Astrocyte (in vitro differentiated cells and primary cell): ENCODE results near the gene SCAI.
"Not testable (repeated sequence)": the region's sequence is repeated elsewhere in the genome, so short reads cannot be mapped to it uniquely, and the experiment has no call there.

Source experiments
- EZH2 ChIP-seq: IDR thresholded peaks from 2 replicates; pipeline ENCODE4 v1.6.1; 2012; ENCODE audit warnings: mild to moderate bottlenecking, low read length, inconsistent platforms; ENCODE audit not compliant: insufficient read depth
- TF ChIP-seq, protein P1 (sequence below): IDR thresholded peaks from 2 replicates; pipeline ENCODE4 v1.5.1; 2011; ENCODE audit warnings: low read depth, mild to moderate bottlenecking, inconsistent platforms, low read length, moderate library complexity; ENCODE audit not compliant: insufficient read depth

DNA sequence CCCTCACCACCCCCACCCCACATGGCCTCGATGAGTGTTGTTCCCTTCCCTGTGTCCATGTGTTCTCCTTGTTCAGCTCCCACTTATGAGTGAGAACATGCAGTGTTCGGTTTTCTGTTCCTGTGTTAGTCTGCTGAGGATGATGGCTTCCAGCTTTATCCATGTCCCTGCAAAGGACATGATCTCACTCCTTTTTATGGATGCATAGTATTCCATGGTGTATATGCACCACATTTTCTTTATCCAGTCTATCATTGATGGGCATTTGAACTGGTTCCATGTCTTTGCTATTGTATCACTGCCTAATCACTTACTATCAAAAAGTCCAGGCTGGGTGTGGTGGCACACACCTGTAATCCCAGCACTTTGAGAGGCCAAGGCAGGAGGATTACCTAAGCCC, 24.6 kb downstream of the SCAI start:
- TF ChIP-seq, protein P1, sequence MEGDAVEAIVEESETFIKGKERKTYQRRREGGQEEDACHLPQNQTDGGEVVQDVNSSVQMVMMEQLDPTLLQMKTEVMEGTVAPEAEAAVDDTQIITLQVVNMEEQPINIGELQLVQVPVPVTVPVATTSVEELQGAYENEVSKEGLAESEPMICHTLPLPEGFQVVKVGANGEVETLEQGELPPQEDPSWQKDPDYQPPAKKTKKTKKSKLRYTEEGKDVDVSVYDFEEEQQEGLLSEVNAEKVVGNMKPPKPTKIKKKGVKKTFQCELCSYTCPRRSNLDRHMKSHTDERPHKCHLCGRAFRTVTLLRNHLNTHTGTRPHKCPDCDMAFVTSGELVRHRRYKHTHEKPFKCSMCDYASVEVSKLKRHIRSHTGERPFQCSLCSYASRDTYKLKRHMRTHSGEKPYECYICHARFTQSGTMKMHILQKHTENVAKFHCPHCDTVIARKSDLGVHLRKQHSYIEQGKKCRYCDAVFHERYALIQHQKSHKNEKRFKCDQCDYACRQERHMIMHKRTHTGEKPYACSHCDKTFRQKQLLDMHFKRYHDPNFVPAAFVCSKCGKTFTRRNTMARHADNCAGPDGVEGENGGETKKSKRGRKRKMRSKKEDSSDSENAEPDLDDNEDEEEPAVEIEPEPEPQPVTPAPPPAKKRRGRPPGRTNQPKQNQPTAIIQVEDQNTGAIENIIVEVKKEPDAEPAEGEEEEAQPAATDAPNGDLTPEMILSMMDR, result not testable (repeated sequence)
- not testable (repeated sequence) for TF ChIP-seq EZH2
